Measurements from ENCODE around the gene PTGFRN.
"Not testable (repeated sequence)": the region's sequence is repeated elsewhere in the genome, so short reads cannot be mapped to it uniquely, and the experiment has no call there.

PTGFRN gene

DNA sequence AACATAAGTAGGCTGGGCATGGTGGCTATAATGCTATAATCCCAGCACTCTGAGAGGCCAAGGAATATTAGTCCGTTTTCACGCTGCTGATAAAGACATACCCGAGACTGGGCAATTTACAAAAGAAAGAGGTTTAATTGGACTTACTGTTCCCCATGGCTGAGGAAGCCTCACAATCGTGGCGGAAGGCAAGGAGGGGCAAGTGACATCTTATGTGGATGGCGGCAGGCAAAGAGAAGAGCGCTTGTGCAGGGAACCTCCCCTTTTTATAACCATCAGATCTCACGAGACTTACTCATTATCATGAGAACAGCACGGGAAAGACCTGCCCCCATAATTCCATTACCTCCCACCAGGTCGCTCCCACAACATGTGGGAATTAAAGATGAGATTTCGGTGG is 28.5 kb downstream of the PTGFRN start:
- Histone ChIP-seq H3K4me2 (ENCODE audit: low read depth, low read length, poor library complexity, severe bottlenecking) (no peak overlapping the region), H3K79me2 (ENCODE audit: insufficient read depth, low read length) (no peaks in the 10 kb centered on the region), H3K9me3 (ENCODE audit: insufficient read depth, low read length) (no peaks in the 10 kb centered on the region), H3K27me3 (ENCODE audit: low read length) (no peaks in the 10 kb centered on the region), H4K20me1 (ENCODE audit: low read depth, low read length) (no peaks in the 10 kb centered on the region), H3K9me2 (replicated peaks; ENCODE audit: insufficient read depth, low read length) (no peaks in the 10 kb centered on the region), H3K27ac (ENCODE audit: low read depth, low read length) (no peak overlapping the region), H2AFZ (ENCODE audit: low read depth, low read length, severe bottlenecking) (no peak overlapping the region), H3K36me3 (ENCODE audit: low read length) (no peaks in the 10 kb centered on the region), H3K9ac (ENCODE audit: low read length) (no peak overlapping the region), H3K4me3 (ENCODE audit: insufficient read depth, low read length, poor library complexity, severe bottlenecking) (no peak overlapping the region), H3F3A (ENCODE audit: insufficient read depth) (no peaks in the 10 kb centered on the region)
- TF ChIP-seq EZH2phosphoT487 (conservative IDR thresholded peaks at IDR 0.05; ENCODE audit: low read length): no peak
- TF ChIP-seq, protein P1, sequence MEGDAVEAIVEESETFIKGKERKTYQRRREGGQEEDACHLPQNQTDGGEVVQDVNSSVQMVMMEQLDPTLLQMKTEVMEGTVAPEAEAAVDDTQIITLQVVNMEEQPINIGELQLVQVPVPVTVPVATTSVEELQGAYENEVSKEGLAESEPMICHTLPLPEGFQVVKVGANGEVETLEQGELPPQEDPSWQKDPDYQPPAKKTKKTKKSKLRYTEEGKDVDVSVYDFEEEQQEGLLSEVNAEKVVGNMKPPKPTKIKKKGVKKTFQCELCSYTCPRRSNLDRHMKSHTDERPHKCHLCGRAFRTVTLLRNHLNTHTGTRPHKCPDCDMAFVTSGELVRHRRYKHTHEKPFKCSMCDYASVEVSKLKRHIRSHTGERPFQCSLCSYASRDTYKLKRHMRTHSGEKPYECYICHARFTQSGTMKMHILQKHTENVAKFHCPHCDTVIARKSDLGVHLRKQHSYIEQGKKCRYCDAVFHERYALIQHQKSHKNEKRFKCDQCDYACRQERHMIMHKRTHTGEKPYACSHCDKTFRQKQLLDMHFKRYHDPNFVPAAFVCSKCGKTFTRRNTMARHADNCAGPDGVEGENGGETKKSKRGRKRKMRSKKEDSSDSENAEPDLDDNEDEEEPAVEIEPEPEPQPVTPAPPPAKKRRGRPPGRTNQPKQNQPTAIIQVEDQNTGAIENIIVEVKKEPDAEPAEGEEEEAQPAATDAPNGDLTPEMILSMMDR (IDR thresholded peaks at IDR 0.05; ENCODE audit: insufficient read depth, low read length, poor library complexity, severe bottlenecking): no peak

DNA sequence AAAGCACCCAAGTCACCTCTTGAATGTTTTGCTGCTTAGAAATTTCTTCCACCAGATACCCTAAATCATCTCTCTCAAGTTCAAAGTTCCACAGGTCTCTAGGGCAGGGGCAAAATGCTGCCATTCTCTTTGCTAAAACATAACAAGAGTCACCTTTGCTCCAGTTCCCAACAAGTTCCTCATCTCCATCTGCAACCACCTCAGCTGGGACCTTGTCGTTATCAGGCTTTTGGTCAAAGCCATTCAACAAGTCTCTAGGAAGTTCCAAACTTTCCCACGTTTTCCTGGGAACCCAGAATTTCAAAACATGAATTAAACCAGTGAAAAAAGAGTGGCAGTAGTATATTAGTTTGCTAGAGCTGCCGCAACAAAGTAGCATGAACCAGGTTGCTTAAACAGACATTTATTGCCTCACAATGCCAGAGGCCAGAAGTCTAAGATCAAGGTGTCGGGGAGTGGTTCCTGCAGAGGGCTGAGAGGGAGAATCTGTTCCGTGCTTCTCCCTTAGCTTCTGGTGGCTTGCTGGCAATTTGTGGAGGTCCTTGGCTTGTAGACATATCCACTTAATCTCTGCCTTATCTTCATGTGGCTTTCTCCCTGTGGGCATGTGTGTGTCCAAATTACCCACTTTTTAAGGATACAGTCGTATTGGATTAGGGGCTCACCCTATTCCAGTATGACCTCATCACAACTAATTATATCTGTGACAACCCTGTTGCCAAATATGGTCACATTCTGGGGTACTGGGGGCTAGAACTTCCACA is 30.2 kb downstream of the PTGFRN start:
- not testable (repeated sequence) for H3K9me3 ChIP-seq (ENCODE audit: insufficient read depth, low read length); H3K9ac ChIP-seq (ENCODE audit: low read length); H3K4me3 ChIP-seq (ENCODE audit: insufficient read depth, low read length, poor library complexity, severe bottlenecking); H3K9me2 ChIP-seq (replicated peaks; ENCODE audit: insufficient read depth, low read length); H3K4me2 ChIP-seq (ENCODE audit: low read depth, low read length, poor library complexity, severe bottlenecking); H3F3A ChIP-seq (ENCODE audit: insufficient read depth); H2AFZ ChIP-seq (ENCODE audit: low read depth, low read length, severe bottlenecking); H3K27ac ChIP-seq (ENCODE audit: low read depth, low read length); H3K27me3 ChIP-seq (ENCODE audit: low read length); H3K36me3 ChIP-seq (ENCODE audit: low read length); H3K79me2 ChIP-seq (ENCODE audit: insufficient read depth, low read length); H4K20me1 ChIP-seq (ENCODE audit: low read depth, low read length)

DNA sequence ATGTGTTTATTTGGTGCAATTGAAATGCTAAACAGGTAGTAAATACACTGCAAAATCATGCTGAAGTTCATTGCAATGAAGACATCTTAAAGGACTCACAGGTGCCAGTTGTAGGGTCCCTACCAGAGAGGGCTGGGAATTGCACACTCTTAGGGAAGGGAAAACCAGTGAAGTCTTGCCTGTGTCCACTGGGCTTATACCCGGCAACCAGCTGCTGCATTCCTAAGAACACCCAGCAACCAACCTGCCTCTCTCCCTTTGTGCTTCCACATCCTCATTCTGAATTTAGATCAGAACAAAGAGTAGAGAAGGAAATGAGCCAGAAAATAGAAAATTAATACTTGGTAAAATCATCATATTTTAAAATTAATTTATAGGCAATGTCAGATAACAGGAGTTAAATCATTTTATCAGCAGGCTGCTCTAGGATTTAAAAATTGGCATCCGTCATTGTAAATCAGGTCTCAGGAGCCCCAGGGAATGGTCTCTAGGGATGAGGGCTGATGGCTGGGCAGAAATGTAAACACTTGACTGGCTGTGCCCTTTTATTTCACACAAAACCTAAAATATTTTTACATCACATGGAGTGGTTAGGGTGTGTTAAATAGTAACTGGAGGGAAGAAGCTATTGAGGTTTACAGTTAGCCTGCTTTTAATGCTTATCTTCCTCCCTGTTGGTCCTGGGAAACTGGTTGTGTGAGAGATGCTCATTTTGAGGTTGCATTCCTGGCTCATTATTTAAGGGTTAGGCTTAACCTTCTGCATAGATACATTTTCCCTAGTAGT is 31.3 kb downstream of the PTGFRN start:
- Histone ChIP-seq H3K4me3 (ENCODE audit: insufficient read depth, low read length, poor library complexity, severe bottlenecking) (no peak overlapping the region), H3K36me3 (ENCODE audit: low read length) (no peaks in the 10 kb centered on the region), H3K79me2 (ENCODE audit: insufficient read depth, low read length) (no peaks in the 10 kb centered on the region), H2AFZ (ENCODE audit: low read depth, low read length, severe bottlenecking) (no peak overlapping the region), H3K9me3 (ENCODE audit: insufficient read depth, low read length) (no peaks in the 10 kb centered on the region), H3K27ac (ENCODE audit: low read depth, low read length) (no peak overlapping the region), H3K27me3 (ENCODE audit: low read length) (no peaks in the 10 kb centered on the region), H4K20me1 (ENCODE audit: low read depth, low read length) (no peaks in the 10 kb centered on the region), H3K9me2 (replicated peaks; ENCODE audit: insufficient read depth, low read length) (no peaks in the 10 kb centered on the region), H3K9ac (ENCODE audit: low read length) (no peak overlapping the region), H3F3A (ENCODE audit: insufficient read depth) (no peaks in the 10 kb centered on the region), H3K4me2 (ENCODE audit: low read depth, low read length, poor library complexity, severe bottlenecking) (no peak overlapping the region)
- TF ChIP-seq EZH2phosphoT487 (conservative IDR thresholded peaks at IDR 0.05; ENCODE audit: low read length): no peak
- TF ChIP-seq, protein P1 (IDR thresholded peaks at IDR 0.05; ENCODE audit: insufficient read depth, low read length, poor library complexity, severe bottlenecking): no peak

DNA sequence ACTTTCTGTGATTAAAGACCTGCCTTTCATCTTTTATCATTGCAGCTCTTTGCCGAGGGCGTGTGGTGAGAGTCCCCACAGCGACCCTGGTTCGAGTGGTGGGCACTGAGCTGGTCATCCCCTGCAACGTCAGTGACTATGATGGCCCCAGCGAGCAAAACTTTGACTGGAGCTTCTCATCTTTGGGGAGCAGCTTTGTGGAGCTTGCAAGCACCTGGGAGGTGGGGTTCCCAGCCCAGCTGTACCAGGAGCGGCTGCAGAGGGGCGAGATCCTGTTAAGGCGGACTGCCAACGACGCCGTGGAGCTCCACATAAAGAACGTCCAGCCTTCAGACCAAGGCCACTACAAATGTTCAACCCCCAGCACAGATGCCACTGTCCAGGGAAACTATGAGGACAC is 32.0 kb downstream of the PTGFRN start:
- Histone ChIP-seq H3K4me2 (ENCODE audit: low read depth, low read length, poor library complexity, severe bottlenecking) (no peak overlapping the region), H3K36me3 (ENCODE audit: low read length) (no peaks in the 10 kb centered on the region), H3K27ac (ENCODE audit: low read depth, low read length) (no peak overlapping the region), H3K9ac (ENCODE audit: low read length) (no peak overlapping the region), H3K9me2 (replicated peaks; ENCODE audit: insufficient read depth, low read length) (no peaks in the 10 kb centered on the region), H3K27me3 (ENCODE audit: low read length) (no peaks in the 10 kb centered on the region), H3K4me3 (ENCODE audit: insufficient read depth, low read length, poor library complexity, severe bottlenecking) (no peak overlapping the region), H4K20me1 (ENCODE audit: low read depth, low read length) (no peaks in the 10 kb centered on the region), H3K79me2 (ENCODE audit: insufficient read depth, low read length) (no peaks in the 10 kb centered on the region), H3K9me3 (ENCODE audit: insufficient read depth, low read length) (no peaks in the 10 kb centered on the region), H3F3A (ENCODE audit: insufficient read depth) (no peaks in the 10 kb centered on the region), H2AFZ (ENCODE audit: low read depth, low read length, severe bottlenecking) (no peak overlapping the region)
- TF ChIP-seq EZH2phosphoT487 (conservative IDR thresholded peaks at IDR 0.05; ENCODE audit: low read length): no peak
- TF ChIP-seq, protein P1 (IDR thresholded peaks at IDR 0.05; ENCODE audit: insufficient read depth, low read length, poor library complexity, severe bottlenecking): no peak
